ENCODE data around the gene ZP1. TPM values are rescaled to one million over a fixed set of nuclear protein-coding genes. Genes with fewer than 3 reads are reported as not detected.

ZP1 gene
- total RNA-seq, 3 donors from 2014 or later: 0.23 to 0.41 TPM; not detected in 1

GRCh38 chr11:60919320-60919719 is 52.0 kb downstream of the ZP1 start:
- no peak for ATAC-seq

GRCh38 chr11:60919956-60920355 is 52.6 kb downstream of the ZP1 start:
- DNase-seq: no peak
- Histone ChIP-seq H3K36me3 (ENCODE audit: low read depth) (peaks cover 3% of the 10 kb centered on the region), H3K4me3 (no peak overlapping the region), H3K9me3 (no peaks in the 10 kb centered on the region), H3K4me1 (ENCODE audit: low read depth) (peaks cover 24% of the 10 kb centered on the region)
- no peak for ATAC-seq
- intact Hi-C loops (cut with DNase I, micrococcal nuclease): no loop called here
- TF ChIP-seq CTCF (IDR thresholded peaks at IDR 0.05): no peak

More at GRCh38 chr11:60919320-60919719, 52.0 kb downstream of the ZP1 start:
- Histone ChIP-seq H3K4me3 (no peak overlapping the region), H3K9me3 (no peaks in the 10 kb centered on the region), H3K4me1 (ENCODE audit: low read depth) (peaks cover 18% of the 10 kb centered on the region), H3K36me3 (ENCODE audit: low read depth) (peaks cover 3% of the 10 kb centered on the region)
- DNase-seq: no peak
- intact Hi-C loops (cut with DNase I, micrococcal nuclease): no loop called here
- TF ChIP-seq CTCF (IDR thresholded peaks at IDR 0.05): no peak

DNA sequence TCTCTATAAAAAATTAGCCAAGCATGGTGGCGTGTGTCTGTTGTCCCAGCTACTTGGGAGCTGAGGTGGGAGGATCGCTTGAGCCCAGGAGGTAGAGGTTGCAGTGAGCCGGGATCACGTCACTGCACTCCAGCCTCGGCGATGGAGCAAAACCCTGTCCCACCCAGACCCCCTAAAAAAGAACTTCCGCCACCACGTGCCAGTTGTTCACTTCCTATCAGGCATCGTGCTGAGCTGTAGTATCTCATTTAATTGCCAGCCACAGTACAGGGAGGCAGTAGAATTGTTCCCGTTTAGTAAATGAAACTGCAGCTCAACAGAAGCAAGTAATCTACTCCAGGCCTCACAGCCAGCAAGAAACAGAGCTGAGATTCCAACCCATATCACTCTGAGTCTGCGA is 53.9 kb downstream of the ZP1 start:
- no peak overlapping the region for H3K4me3 ChIP-seq
- no peaks in the 10 kb centered on the region for H3K9me3 ChIP-seq
- no peak for TF ChIP-seq CTCF (IDR thresholded peaks at IDR 0.05)
- DNase-seq: no peak
- intact Hi-C loops (cut with DNase I, micrococcal nuclease): no loop called here
- H3K4me1 ChIP-seq (ENCODE audit: low read depth): peaks cover 17% of the 10 kb centered on the region
- no peak for ATAC-seq
- H3K36me3 ChIP-seq (ENCODE audit: low read depth): peaks cover 3% of the 10 kb centered on the region

- intact Hi-C loops (cut with DNase I, micrococcal nuclease): no loop called here
- ATAC-seq (no peak), DNase-seq (no peak)
- peaks cover 3% of the 10 kb centered on the region for H3K36me3 ChIP-seq (ENCODE audit: low read depth)
- no peak for TF ChIP-seq CTCF (IDR thresholded peaks at IDR 0.05)
- no peaks in the 10 kb centered on the region for H3K9me3 ChIP-seq
- H3K4me1 ChIP-seq (ENCODE audit: low read depth): peaks cover 17% of the 10 kb centered on the region
- no peak overlapping the region for H3K4me3 ChIP-seq
These were observed 54.5 kb downstream of the ZP1 start for GRCh38 chr11:60921777-60922335.

- Histone ChIP-seq H3K9me3 (no peaks in the 10 kb centered on the region), H3K4me1 (ENCODE audit: low read depth) (peaks cover 17% of the 10 kb centered on the region), H3K36me3 (ENCODE audit: low read depth) (peaks cover 3% of the 10 kb centered on the region), H3K4me3 (no peak overlapping the region)
- intact Hi-C loops (cut with DNase I, micrococcal nuclease): no loop called here
- ATAC-seq: no peak
- DNase-seq: no peak
- no peak for TF ChIP-seq CTCF (IDR thresholded peaks at IDR 0.05)
These were observed 55.6 kb downstream of the ZP1 start for GRCh38 chr11:60922906-60923305.

DNA sequence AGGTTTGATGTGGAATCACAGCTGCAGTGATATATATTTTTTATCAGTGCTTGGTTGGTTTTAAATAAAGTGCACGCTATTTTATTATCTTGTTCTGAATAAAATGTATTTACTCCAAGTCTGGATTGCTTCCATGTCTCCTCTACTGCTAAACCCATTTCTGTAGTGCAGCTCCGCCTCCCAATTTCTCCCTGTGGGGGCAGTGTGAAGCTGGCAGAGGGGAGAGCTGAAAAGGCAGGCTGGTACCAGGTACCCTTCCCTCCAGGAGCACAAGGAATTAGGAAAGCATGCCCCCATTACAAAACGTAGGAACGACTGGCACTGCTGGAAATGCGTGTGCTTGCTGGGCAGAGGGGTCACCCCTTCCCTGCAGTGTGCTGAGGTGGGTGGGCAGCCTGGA is 56.0 kb downstream of the ZP1 start:
- no peak for TF ChIP-seq CTCF (IDR thresholded peaks at IDR 0.05)
- peaks cover 17% of the 10 kb centered on the region for H3K4me1 ChIP-seq (ENCODE audit: low read depth)
- peaks cover 3% of the 10 kb centered on the region for H3K36me3 ChIP-seq (ENCODE audit: low read depth)
- DNase-seq (no peak), ATAC-seq (no peak)
- H3K4me3 ChIP-seq: no peak overlapping the region
- intact Hi-C loops (cut with DNase I, micrococcal nuclease): no loop called here
- H3K9me3 ChIP-seq: no peaks in the 10 kb centered on the region

All from mucosa of descending colon (tissue), 3 donors.